ENCODE results near the gene AKIRIN1. TPM values are rescaled to one million over a fixed set of nuclear protein-coding genes. Genes with fewer than 3 reads are reported as not detected.

AKIRIN1 gene
- polyA plus RNA-seq, 1 of the 3 experiments (the other 2 are of a cell fraction): 37.0 TPM

DNA sequence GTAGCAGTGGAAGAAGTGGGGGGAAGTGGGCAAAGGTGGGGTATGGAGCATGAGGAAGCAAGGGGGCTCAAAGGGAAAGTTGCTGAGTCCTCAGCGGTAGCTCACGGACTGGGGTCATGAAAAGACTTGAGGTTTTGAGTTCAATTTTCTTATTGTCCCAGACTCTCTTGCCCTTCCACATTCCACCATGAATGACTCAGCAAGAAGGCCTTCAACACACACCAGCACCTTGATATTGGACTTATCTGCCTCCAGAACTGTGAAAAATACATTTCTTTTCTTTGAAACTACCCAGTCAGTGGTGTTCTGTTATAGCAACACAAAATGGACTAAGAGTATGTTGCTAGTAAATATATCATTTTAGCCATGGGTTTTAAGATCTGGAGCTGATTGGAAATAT, 32.1 kb upstream of the AKIRIN1 start:
- Histone ChIP-seq H3K9ac (no peak overlapping the region), H2AFZ (ENCODE audit: low read depth) (no peak overlapping the region), H3K27ac (ENCODE audit: low read depth in 2 of 2, low read length in 1 of 2) (no peak overlapping the region), H3K4me3 (ENCODE audit: low read depth in 2 of 2, low read length in 1 of 2) (no peak overlapping the region), H3K9me3 (no peaks in the 10 kb centered on the region), H3K4me1 (ENCODE audit: control insufficient read depth in 1 of 2, insufficient read depth in 2 of 2, low read depth in 1 of 2, low read length in 1 of 2) (no peaks in the 10 kb centered on the region), H3K27me3 (ENCODE audit: insufficient read depth) (no peaks in the 10 kb centered on the region), H3K9me2 (no peaks in the 10 kb centered on the region), H3K79me2 (ENCODE audit: insufficient read depth) (no peaks in the 10 kb centered on the region), H3K4me2 (no peak overlapping the region), H3K36me3 (replicated peaks in 1 of 2; ENCODE audit: control insufficient read depth in 1 of 2, insufficient read depth in 2 of 2, low read length in 1 of 2) (no peaks in the 10 kb centered on the region), H4K20me1 (ENCODE audit: insufficient read depth) (no peaks in the 10 kb centered on the region), H3F3A (replicated peaks; ENCODE audit: insufficient read depth) (no peaks in the 10 kb centered on the region)
- 100% methylated on average over 2 of the region's 2 CpGs for WGBS (ENCODE audit: low lambda C conversion rate)
- TF ChIP-seq JUND (IDR thresholded peaks at IDR 0.05) (peak; percentile 25; the same call in 1 of the 2 replicates), FOXJ3 (CRISPR knock-in tag; IDR thresholded peaks at IDR 0.05) (no peak), FOSL2 (IDR thresholded peaks at IDR 0.05; ENCODE audit: borderline replicate concordance, low read depth) (peak; percentile 14; the same call in 1 of the 2 replicates)
- DNase-seq: no peak
- ChIA-PET POLR2A (no interaction called here), CTCF (no interaction called here)

DNA sequence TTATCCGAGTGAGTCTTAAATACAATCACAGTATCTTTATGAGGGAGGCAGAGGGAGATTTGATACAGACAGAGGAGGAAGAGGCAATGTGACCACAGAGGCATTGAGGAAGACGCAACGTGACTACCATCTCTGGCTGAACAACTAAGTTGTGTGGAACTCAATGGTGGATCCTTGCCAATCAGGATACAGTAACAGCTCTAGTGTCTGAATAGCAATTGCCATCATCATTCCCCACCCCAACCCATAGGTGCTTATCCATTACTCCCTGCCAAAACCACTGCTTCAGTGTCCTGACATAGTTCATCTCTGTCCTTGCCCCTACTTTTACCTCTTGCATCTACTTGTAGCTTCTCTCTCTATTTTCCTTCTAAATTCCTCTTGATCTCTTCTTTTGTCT, 29.0 kb upstream of the AKIRIN1 start:
- H3K79me2 ChIP-seq (ENCODE audit: insufficient read depth): no peaks in the 10 kb centered on the region
- peak overlapping the region; percentile 30; the same call in 1 of the 2 replicates for H3K4me2 ChIP-seq
- WGBS (ENCODE audit: low lambda C conversion rate): 65% methylated on average over 3 of the region's 3 CpGs
- TF ChIP-seq ELF1 (IDR thresholded peaks at IDR 0.05): no peak
- TF ChIP-seq TAF1 (IDR thresholded peaks at IDR 0.05; ENCODE audit: borderline replicate concordance, low read depth, low read length): no peak
- TF ChIP-seq, protein P1, sequence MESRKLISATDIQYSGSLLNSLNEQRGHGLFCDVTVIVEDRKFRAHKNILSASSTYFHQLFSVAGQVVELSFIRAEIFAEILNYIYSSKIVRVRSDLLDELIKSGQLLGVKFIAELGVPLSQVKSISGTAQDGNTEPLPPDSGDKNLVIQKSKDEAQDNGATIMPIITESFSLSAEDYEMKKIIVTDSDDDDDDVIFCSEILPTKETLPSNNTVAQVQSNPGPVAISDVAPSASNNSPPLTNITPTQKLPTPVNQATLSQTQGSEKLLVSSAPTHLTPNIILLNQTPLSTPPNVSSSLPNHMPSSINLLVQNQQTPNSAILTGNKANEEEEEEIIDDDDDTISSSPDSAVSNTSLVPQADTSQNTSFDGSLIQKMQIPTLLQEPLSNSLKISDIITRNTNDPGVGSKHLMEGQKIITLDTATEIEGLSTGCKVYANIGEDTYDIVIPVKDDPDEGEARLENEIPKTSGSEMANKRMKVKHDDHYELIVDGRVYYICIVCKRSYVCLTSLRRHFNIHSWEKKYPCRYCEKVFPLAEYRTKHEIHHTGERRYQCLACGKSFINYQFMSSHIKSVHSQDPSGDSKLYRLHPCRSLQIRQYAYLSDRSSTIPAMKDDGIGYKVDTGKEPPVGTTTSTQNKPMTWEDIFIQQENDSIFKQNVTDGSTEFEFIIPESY (IDR thresholded peaks at IDR 0.05; ENCODE audit: borderline replicate concordance, low read depth): no peak
- TF ChIP-seq POLR2AphosphoS5 (IDR thresholded peaks at IDR 0.05; ENCODE audit: low read depth, low read length): no peak
- no peak for TF ChIP-seq SIN3A (IDR thresholded peaks at IDR 0.05; ENCODE audit: borderline replicate concordance, low read depth, low read length)
- peaks cover 3% of the 10 kb centered on the region for H3F3A ChIP-seq (replicated peaks; ENCODE audit: insufficient read depth)
- no peaks in the 10 kb centered on the region for H3K9me2 ChIP-seq
- H4K20me1 ChIP-seq (ENCODE audit: insufficient read depth): no peaks in the 10 kb centered on the region
- H3K9ac ChIP-seq: no peak overlapping the region
- H3K4me1 ChIP-seq (ENCODE audit: control insufficient read depth in 1 of 2, insufficient read depth in 2 of 2, low read depth in 1 of 2, low read length in 1 of 2): no peaks in the 10 kb centered on the region
- H3K36me3 ChIP-seq (replicated peaks in 1 of 2; ENCODE audit: control insufficient read depth in 1 of 2, insufficient read depth in 2 of 2, low read length in 1 of 2): no peaks in the 10 kb centered on the region
- ChIA-PET CTCF (no interaction called here), POLR2A (no interaction called here)
- H3K4me3 ChIP-seq (ENCODE audit: low read depth in 2 of 2, low read length in 1 of 2): no peak overlapping the region
- no peak for DNase-seq
- peak overlapping the region in 1 of 2 experiments; percentile 34; a peak in 1 of 4 replicates for H3K27ac ChIP-seq (ENCODE audit: low read depth in 2 of 2, low read length in 1 of 2)
- no peaks in the 10 kb centered on the region for H3K27me3 ChIP-seq (ENCODE audit: insufficient read depth)
- H3K9me3 ChIP-seq: no peaks in the 10 kb centered on the region
- no peak overlapping the region for H2AFZ ChIP-seq (ENCODE audit: low read depth)

DNA sequence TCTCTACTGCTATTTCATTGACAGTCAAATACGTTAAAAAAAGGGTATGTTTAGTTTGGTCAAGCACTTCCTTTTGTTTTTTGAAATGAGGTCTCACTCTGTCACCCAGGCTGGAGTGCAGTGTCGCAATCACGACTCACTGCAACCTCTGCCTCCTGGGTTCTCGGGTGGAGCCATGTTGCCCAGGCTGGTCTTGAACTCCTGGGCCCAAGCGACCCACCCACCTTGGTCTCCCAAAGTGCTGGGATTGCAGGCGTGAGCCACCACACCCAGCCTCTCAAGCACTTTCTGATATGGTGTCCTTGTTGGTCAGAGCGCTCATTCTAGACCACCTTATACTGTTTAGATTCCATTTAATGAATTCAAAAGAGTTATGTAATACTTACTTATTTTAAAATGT, 28.5 kb upstream of the AKIRIN1 start:
- H3K79me2 ChIP-seq (ENCODE audit: insufficient read depth): no peaks in the 10 kb centered on the region
- H3K27ac ChIP-seq (ENCODE audit: low read depth in 2 of 2, low read length in 1 of 2): no peak overlapping the region
- 83% methylated on average over 6 of the region's 7 CpGs for WGBS (ENCODE audit: low lambda C conversion rate)
- no peaks in the 10 kb centered on the region for H3K9me3 ChIP-seq
- H3K9ac ChIP-seq: no peak overlapping the region
- no peaks in the 10 kb centered on the region for H3K9me2 ChIP-seq
- no peak overlapping the region for H3K4me2 ChIP-seq
- no peak overlapping the region for H2AFZ ChIP-seq (ENCODE audit: low read depth)
- peaks cover 3% of the 10 kb centered on the region for H3F3A ChIP-seq (replicated peaks; ENCODE audit: insufficient read depth)
- no peak for DNase-seq
- no peaks in the 10 kb centered on the region for H3K36me3 ChIP-seq (replicated peaks in 1 of 2; ENCODE audit: control insufficient read depth in 1 of 2, insufficient read depth in 2 of 2, low read length in 1 of 2)
- H3K27me3 ChIP-seq (ENCODE audit: insufficient read depth): no peaks in the 10 kb centered on the region
- H3K4me1 ChIP-seq (ENCODE audit: control insufficient read depth in 1 of 2, insufficient read depth in 2 of 2, low read depth in 1 of 2, low read length in 1 of 2): no peaks in the 10 kb centered on the region
- no peak for TF ChIP-seq SMC3 (IDR thresholded peaks at IDR 0.05; ENCODE audit: low read depth, low read length)
- TF ChIP-seq RXRA (IDR thresholded peaks at IDR 0.05; ENCODE audit: borderline replicate concordance, low read depth): no peak
- TF ChIP-seq MEF2A (IDR thresholded peaks at IDR 0.05; ENCODE audit: borderline replicate concordance, low read depth): no peak
- TF ChIP-seq POLR2AphosphoS5 (IDR thresholded peaks at IDR 0.05; ENCODE audit: low read depth, low read length): no peak
- TF ChIP-seq TAF1 (IDR thresholded peaks at IDR 0.05; ENCODE audit: borderline replicate concordance, low read depth, low read length): no peak
- TF ChIP-seq RFX5 (IDR thresholded peaks at IDR 0.05; ENCODE audit: low read length): no peak
- no peak for TF ChIP-seq YY1 (IDR thresholded peaks at IDR 0.05; ENCODE audit: low read depth)
- TF ChIP-seq, protein P2, sequence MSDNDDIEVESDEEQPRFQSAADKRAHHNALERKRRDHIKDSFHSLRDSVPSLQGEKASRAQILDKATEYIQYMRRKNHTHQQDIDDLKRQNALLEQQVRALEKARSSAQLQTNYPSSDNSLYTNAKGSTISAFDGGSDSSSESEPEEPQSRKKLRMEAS (IDR thresholded peaks at IDR 0.05; ENCODE audit: low read depth): no peak
- no peak for TF ChIP-seq GABPA (IDR thresholded peaks at IDR 0.05; ENCODE audit: low read depth)
- TF ChIP-seq, protein P3, sequence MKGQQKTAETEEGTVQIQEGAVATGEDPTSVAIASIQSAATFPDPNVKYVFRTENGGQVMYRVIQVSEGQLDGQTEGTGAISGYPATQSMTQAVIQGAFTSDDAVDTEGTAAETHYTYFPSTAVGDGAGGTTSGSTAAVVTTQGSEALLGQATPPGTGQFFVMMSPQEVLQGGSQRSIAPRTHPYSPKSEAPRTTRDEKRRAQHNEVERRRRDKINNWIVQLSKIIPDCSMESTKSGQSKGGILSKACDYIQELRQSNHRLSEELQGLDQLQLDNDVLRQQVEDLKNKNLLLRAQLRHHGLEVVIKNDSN (IDR thresholded peaks at IDR 0.05; ENCODE audit: borderline replicate concordance, low read depth): no peak
- no peak for TF ChIP-seq TEAD4 (IDR thresholded peaks at IDR 0.05; ENCODE audit: borderline replicate concordance, insufficient read depth)
- no peak for TF ChIP-seq EZH2phosphoT487 (IDR thresholded peaks at IDR 0.05; ENCODE audit: borderline replicate concordance, low read depth)
- no peak for TF ChIP-seq NRF1 (IDR thresholded peaks at IDR 0.05; ENCODE audit: low read depth, low read length)
- TF ChIP-seq MXI1 (IDR thresholded peaks at IDR 0.05; ENCODE audit: low read depth, low read length): no peak
- no peak for TF ChIP-seq RCOR1 (IDR thresholded peaks at IDR 0.05; ENCODE audit: low read length)
- POLR2A ChIA-PET: no interaction called here
- no peak overlapping the region for H3K4me3 ChIP-seq (ENCODE audit: low read depth in 2 of 2, low read length in 1 of 2)
- CTCF ChIA-PET: no interaction called here
- no peaks in the 10 kb centered on the region for H4K20me1 ChIP-seq (ENCODE audit: insufficient read depth)
